ENCODE results near the gene BRICD5.
A peak's percentile ranks its signal among the peaks of the same experiment; 100 is the strongest.
"Not testable (repeated sequence)": the region's sequence is repeated elsewhere in the genome, so short reads cannot be mapped to it uniquely, and the experiment has no call there.

Gene BRICD5

GRCh38 chr16:2205104-2205966 lies 5.3 kb downstream of the BRICD5 start, which contains the start of gene MLST8:
TSS of gene MLST8 (plus strand) at chr16:2205454. CDS start at chr16:2206086, 632 bp downstream.
- TF ChIP-seq, protein P1, sequence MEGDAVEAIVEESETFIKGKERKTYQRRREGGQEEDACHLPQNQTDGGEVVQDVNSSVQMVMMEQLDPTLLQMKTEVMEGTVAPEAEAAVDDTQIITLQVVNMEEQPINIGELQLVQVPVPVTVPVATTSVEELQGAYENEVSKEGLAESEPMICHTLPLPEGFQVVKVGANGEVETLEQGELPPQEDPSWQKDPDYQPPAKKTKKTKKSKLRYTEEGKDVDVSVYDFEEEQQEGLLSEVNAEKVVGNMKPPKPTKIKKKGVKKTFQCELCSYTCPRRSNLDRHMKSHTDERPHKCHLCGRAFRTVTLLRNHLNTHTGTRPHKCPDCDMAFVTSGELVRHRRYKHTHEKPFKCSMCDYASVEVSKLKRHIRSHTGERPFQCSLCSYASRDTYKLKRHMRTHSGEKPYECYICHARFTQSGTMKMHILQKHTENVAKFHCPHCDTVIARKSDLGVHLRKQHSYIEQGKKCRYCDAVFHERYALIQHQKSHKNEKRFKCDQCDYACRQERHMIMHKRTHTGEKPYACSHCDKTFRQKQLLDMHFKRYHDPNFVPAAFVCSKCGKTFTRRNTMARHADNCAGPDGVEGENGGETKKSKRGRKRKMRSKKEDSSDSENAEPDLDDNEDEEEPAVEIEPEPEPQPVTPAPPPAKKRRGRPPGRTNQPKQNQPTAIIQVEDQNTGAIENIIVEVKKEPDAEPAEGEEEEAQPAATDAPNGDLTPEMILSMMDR (IDR thresholded peaks at IDR 0.05; ENCODE audit: extremely low read depth, insufficient read depth, missing control alignments), result peak; percentile 9
- in situ Hi-C loops (cut with MboI; ENCODE audit: low pct_unique_long_range_greater_than_20kb, low sequenced_read_pairs, unreplicated experiment), result no loop called here
- peak; percentile 99 for DNase-seq (ENCODE audit: low spot score)

- TF ChIP-seq, protein P1 (IDR thresholded peaks at IDR 0.05; ENCODE audit: extremely low read depth, insufficient read depth, missing control alignments), result no peak
- no peak for DNase-seq (ENCODE audit: low spot score)
- in situ Hi-C loops (cut with MboI; ENCODE audit: low pct_unique_long_range_greater_than_20kb, low sequenced_read_pairs, unreplicated experiment), result no loop called here
Observed at GRCh38 chr16:2204416-2205103, 6.1 kb downstream of the BRICD5 start.

GRCh38 chr16:2203119-2203688 lies 7.5 kb downstream of the BRICD5 start:
- in situ Hi-C loops (cut with MboI; ENCODE audit: low pct_unique_long_range_greater_than_20kb, low sequenced_read_pairs, unreplicated experiment); DNase-seq (ENCODE audit: low spot score): not testable (repeated sequence)

GRCh38 chr16:2200313-2200712 lies 10.3 kb downstream of the BRICD5 start:
- TF ChIP-seq, protein P1 (IDR thresholded peaks at IDR 0.05; ENCODE audit: extremely low read depth, insufficient read depth, missing control alignments), result no peak
- DNase-seq (ENCODE audit: low spot score), result no peak
- in situ Hi-C loops (cut with MboI; ENCODE audit: low pct_unique_long_range_greater_than_20kb, low sequenced_read_pairs, unreplicated experiment), result no loop called here

- no peak for DNase-seq (ENCODE audit: low spot score)
- TF ChIP-seq, protein P1 (IDR thresholded peaks at IDR 0.05; ENCODE audit: extremely low read depth, insufficient read depth, missing control alignments), result no peak
- in situ Hi-C loops (cut with MboI; ENCODE audit: low pct_unique_long_range_greater_than_20kb, low sequenced_read_pairs, unreplicated experiment), result no loop called here
Observed at GRCh38 chr16:2199621-2200139, 11.0 kb downstream of the BRICD5 start.

- TF ChIP-seq, protein P1 (IDR thresholded peaks at IDR 0.05; ENCODE audit: extremely low read depth, insufficient read depth, missing control alignments), result no peak
- in situ Hi-C loops (cut with MboI; ENCODE audit: low pct_unique_long_range_greater_than_20kb, low sequenced_read_pairs, unreplicated experiment), result no loop called here
Observed at GRCh38 chr16:2199095-2199494, 11.6 kb downstream of the BRICD5 start.

More at GRCh38 chr16:2199095-2199494, 11.6 kb downstream of the BRICD5 start:
- DNase-seq (ENCODE audit: low spot score), result no peak

Measured in GM13977 (cell line).